ENCODE data around the gene NLRP5. TPM values are rescaled to one million over a fixed set of nuclear protein-coding genes. Genes with fewer than 3 reads are reported as not detected.
"Not testable (repeated sequence)": the region's sequence is repeated elsewhere in the genome, so short reads cannot be mapped to it uniquely, and the experiment has no call there.

NLRP5 gene
- total and polyA plus RNA-seq, 2 donors from 2014 or later, result not detected

DNA sequence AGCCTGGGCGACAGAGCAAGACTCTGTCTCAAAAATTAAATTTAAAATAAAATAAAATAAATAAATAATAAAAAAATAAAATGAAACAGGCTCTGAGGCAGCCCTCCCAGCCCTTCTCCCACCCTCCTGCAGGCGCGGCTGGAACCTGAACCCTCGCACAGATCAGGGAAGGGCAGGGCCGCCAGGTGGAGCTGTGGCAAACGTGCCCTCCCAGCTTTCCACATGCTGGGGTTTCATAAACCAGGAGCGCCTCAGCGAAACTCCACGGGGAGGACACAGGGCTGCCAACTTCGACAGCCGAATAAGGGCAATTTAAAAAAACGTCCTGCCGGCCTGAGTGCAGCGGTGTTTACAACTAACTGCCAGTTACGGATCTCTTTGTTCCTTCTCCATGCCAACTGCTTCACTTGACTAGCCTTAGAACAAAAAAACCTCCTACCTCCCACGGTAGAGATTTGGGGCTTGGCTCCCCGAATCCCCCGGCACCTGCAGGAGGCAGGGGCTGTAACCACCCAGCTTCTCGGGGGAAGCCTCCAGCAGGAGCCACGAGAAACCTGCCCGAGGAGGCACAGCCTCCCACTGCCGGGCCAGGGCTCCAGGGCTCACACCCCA lies 118.6 kb downstream of the NLRP5 start:
- no peaks in the 10 kb centered on the region for H3K27me3 ChIP-seq (ENCODE audit: control insufficient read depth, insufficient read depth, low read length)
- no peak overlapping the region for H3K4me3 ChIP-seq (ENCODE audit: low read length in 3 of 3)
- intact Hi-C loops (cut with DNase I), result loop anchor here (10.0 kb wide), 1 partner anchor 50 kb away; no protein-coding TSS in a partner anchor
- peak; percentile 37 for FAIRE-seq
- peaks cover 0 to 19% (median 8%) of the 10 kb centered on the region in 3 donors for H3K4me1 ChIP-seq (ENCODE audit: control insufficient read depth in 2 of 3, insufficient read depth in 2 of 3, low read depth in 1 of 3, low read length in 3 of 3)
- H3K9me3 ChIP-seq (ENCODE audit: control insufficient read depth in 2 of 3, insufficient read depth in 1 of 3, low read length in 3 of 3), result no peaks in the 10 kb centered on the region
- peaks cover 0 to 5% (median 2%) of the 10 kb centered on the region in 3 donors for H3K36me3 ChIP-seq (ENCODE audit: control insufficient read depth in 2 of 3, insufficient read depth in 3 of 3, low read length in 3 of 3)
- H3K9ac ChIP-seq (ENCODE audit: low read length in 3 of 3), result no peak overlapping the region
- DNase-seq, result peak in 4 of 5 donors; percentile 84 to 88 (median 85)
- TF ChIP-seq, protein P1, sequence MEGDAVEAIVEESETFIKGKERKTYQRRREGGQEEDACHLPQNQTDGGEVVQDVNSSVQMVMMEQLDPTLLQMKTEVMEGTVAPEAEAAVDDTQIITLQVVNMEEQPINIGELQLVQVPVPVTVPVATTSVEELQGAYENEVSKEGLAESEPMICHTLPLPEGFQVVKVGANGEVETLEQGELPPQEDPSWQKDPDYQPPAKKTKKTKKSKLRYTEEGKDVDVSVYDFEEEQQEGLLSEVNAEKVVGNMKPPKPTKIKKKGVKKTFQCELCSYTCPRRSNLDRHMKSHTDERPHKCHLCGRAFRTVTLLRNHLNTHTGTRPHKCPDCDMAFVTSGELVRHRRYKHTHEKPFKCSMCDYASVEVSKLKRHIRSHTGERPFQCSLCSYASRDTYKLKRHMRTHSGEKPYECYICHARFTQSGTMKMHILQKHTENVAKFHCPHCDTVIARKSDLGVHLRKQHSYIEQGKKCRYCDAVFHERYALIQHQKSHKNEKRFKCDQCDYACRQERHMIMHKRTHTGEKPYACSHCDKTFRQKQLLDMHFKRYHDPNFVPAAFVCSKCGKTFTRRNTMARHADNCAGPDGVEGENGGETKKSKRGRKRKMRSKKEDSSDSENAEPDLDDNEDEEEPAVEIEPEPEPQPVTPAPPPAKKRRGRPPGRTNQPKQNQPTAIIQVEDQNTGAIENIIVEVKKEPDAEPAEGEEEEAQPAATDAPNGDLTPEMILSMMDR (IDR thresholded peaks at IDR 0.05; ENCODE audit: borderline replicate concordance, extremely low read depth, insufficient read depth), result peak; percentile 76
- H3K27ac ChIP-seq (ENCODE audit: low read depth in 2 of 2, low read length in 2 of 2), result peak overlapping the region in 1 of 2 donors; percentile 67

DNA sequence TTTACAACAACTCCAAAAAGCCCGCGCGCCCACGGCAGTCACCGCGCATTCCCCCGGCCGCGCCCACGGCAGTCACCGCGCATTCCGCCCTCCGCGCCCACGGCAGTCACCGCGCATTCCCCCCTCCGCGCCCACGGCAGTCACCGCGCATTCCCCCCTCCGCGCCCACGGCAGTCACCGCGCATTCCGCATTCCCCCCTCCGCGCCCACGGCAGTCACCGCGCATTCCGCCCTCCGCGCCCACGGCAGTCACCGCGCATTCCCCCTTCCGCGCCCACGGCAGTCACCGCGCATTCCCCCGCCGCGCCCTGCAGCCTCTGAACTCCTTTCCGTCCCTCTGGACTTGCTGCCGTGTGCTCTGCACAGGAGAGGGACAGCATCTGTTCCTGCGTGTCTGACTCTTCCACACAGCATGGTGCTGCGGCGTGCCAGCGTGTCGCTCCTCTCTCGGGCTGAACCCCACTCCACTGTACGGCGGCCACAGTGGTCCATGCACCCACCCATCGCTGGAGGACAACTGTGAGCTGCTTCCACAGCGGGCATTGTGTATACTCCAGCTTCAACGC lies 119.3 kb downstream of the NLRP5 start:
- H3K36me3 ChIP-seq (ENCODE audit: control insufficient read depth in 2 of 3, insufficient read depth in 3 of 3, low read length in 3 of 3); H3K4me3 ChIP-seq (ENCODE audit: low read length in 3 of 3); H3K9ac ChIP-seq (ENCODE audit: low read length in 3 of 3); FAIRE-seq; H3K27me3 ChIP-seq (ENCODE audit: control insufficient read depth, insufficient read depth, low read length); DNase-seq; H3K9me3 ChIP-seq (ENCODE audit: control insufficient read depth in 2 of 3, insufficient read depth in 1 of 3, low read length in 3 of 3): not testable (repeated sequence)
- Histone ChIP-seq H3K27ac (ENCODE audit: low read depth in 2 of 2, low read length in 2 of 2) (peak overlapping the region in 1 of 2 donors; percentile 67), H3K4me1 (ENCODE audit: control insufficient read depth in 2 of 3, insufficient read depth in 2 of 3, low read depth in 1 of 3, low read length in 3 of 3) (peaks cover 0 to 25% (median 14%) of the 10 kb centered on the region in 3 donors)
- intact Hi-C loops (cut with DNase I), result loop anchor here (10.0 kb wide), 1 partner anchor 49 kb away; no protein-coding TSS in a partner anchor

DNA sequence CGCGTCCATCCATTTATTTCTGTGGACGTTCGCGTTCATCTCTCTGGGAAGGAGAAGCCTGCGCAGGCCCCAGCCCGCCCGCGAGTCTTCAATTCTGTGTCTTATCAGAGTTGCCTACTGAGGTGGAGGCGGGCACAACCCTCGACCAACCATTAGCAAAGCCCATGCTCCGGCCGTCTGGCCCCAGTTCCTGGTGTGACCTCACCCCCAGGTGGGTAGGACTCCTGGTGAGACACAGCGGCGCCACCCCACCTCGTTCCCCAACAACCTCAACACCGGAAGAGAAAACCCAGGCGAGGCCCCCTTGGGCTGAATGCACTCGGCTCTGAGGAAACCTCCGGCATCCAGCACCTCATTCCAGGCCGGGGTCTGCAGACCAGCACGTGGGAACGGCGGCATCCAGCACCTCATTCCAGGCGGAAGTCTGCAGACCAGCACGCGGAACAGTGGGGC lies 119.8 kb downstream of the NLRP5 start:
- no peak for FAIRE-seq
- no peak for DNase-seq
- Histone ChIP-seq H3K27ac (ENCODE audit: low read depth in 2 of 2, low read length in 2 of 2) (no peak overlapping the region), H3K9ac (ENCODE audit: low read length in 3 of 3) (no peak overlapping the region), H3K4me1 (ENCODE audit: control insufficient read depth in 2 of 3, insufficient read depth in 2 of 3, low read depth in 1 of 3, low read length in 3 of 3) (peaks cover 0 to 30% (median 19%) of the 10 kb centered on the region in 3 donors), H3K9me3 (ENCODE audit: control insufficient read depth in 2 of 3, insufficient read depth in 1 of 3, low read length in 3 of 3) (no peaks in the 10 kb centered on the region), H3K4me3 (ENCODE audit: low read length in 3 of 3) (no peak overlapping the region), H3K27me3 (ENCODE audit: control insufficient read depth, insufficient read depth, low read length) (no peaks in the 10 kb centered on the region), H3K36me3 (ENCODE audit: control insufficient read depth in 2 of 3, insufficient read depth in 3 of 3, low read length in 3 of 3) (peaks cover 0 to 2% (median under 1%) of the 10 kb centered on the region in 3 donors)
- TF ChIP-seq, protein P1 (IDR thresholded peaks at IDR 0.05; ENCODE audit: borderline replicate concordance, extremely low read depth, insufficient read depth), result no peak
- intact Hi-C loops (cut with DNase I), result loop anchor here (10.0 kb wide), 1 partner anchor 48 kb away; no protein-coding TSS in a partner anchor

DNA sequence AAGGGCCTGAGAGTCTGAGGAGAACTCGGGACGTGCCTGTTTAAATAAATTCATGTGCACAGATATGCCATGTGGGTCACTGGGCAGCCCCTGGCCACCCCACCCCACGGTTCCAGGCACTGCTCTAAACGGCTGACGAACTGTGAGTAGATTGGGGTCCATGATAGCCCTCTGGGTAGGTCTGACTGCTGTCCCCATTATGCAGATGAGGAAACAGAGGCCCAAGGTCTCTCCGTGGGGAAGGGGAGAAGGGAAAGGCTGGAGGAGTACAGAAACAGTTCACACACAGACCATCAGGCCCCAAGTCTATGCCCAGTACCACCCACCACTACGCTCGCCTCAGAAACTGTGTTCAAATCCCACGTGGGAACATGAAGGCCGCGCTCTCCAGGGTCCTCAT lies 120.4 kb downstream of the NLRP5 start:
- H3K4me3 ChIP-seq (ENCODE audit: low read length in 3 of 3), result no peak overlapping the region
- peaks cover 0 to 2% (median 0%) of the 10 kb centered on the region in 3 donors for H3K36me3 ChIP-seq (ENCODE audit: control insufficient read depth in 2 of 3, insufficient read depth in 3 of 3, low read length in 3 of 3)
- DNase-seq (no peak), FAIRE-seq (no peak)
- intact Hi-C loops (cut with DNase I), result loop anchor here (10.0 kb wide), 1 partner anchor 48 kb away; no protein-coding TSS in a partner anchor
- TF ChIP-seq, protein P1 (IDR thresholded peaks at IDR 0.05; ENCODE audit: borderline replicate concordance, extremely low read depth, insufficient read depth), result no peak
- no peaks in the 10 kb centered on the region for H3K9me3 ChIP-seq (ENCODE audit: control insufficient read depth in 2 of 3, insufficient read depth in 1 of 3, low read length in 3 of 3)
- H3K9ac ChIP-seq (ENCODE audit: low read length in 3 of 3), result no peak overlapping the region
- no peaks in the 10 kb centered on the region for H3K27me3 ChIP-seq (ENCODE audit: control insufficient read depth, insufficient read depth, low read length)
- peaks cover 0 to 35% (median 25%) of the 10 kb centered on the region in 3 donors for H3K4me1 ChIP-seq (ENCODE audit: control insufficient read depth in 2 of 3, insufficient read depth in 2 of 3, low read depth in 1 of 3, low read length in 3 of 3)
- no peak overlapping the region for H3K27ac ChIP-seq (ENCODE audit: low read depth in 2 of 2, low read length in 2 of 2)

Measured in kidney (tissue), 14 donors.